Ascending aorta (tissue), 2 donors: ENCODE measurements around the gene SULT1C2. TPM values are rescaled to one million over a fixed set of nuclear protein-coding genes. Genes with fewer than 3 reads are reported as not detected.
"Not testable (repeated sequence)": the region's sequence is repeated elsewhere in the genome, so short reads cannot be mapped to it uniquely, and the experiment has no call there.

Source experiments
- DNase-seq, 2 donors: peaks; one replicate each; pipeline ENCODE4 v3.0.0-alpha.2; 2019; ENCODE audit warnings: low spot score in 2 of 2
- H3K27ac ChIP-seq, 2 donors: fragments of 200-600 bp; sonication (generic); one replicate each; pipeline ENCODE4 v1.5.1; 2016 to 2017; ENCODE audit warnings: mild to moderate bottlenecking in 1 of 2
- H3K27me3 ChIP-seq: fragments of 200-600 bp; sonication (generic); one replicate; pipeline ENCODE4 v1.5.1; 2017
- H3K36me3 ChIP-seq, 2 donors: fragments of 200-600 bp; sonication (generic); one replicate each; pipeline ENCODE4 v1.5.1; 2016
- H3K4me1 ChIP-seq, 2 donors: fragments of 200-600 bp; sonication (generic); one replicate each; pipeline ENCODE4 v1.5.1; 2016 to 2017; ENCODE audit warnings: mild to moderate bottlenecking in 1 of 2
- H3K4me3 ChIP-seq, 2 donors: fragments of 200-600 bp; sonication (generic); one replicate each; pipeline ENCODE4 v1.5.1; 2016 to 2017; ENCODE audit warnings: mild to moderate bottlenecking in 1 of 2
- H3K9me3 ChIP-seq, 2 donors: fragments of 200-600 bp; sonication (generic); one replicate each; pipeline ENCODE4 v1.5.1; 2016
- CTCF ChIP-seq, 3 experiments: fragments of 200-600 bp in 2 of 3; fragments of 450-650 bp in 1 of 3; sonication (generic) in 2 of 3; IDR thresholded peaks; one replicate each; pipeline ENCODE4 v1.5.1; 2016 to 2019; ENCODE audit warnings: antibody characterized with exemption in 3 of 3, mild to moderate bottlenecking in 1 of 3, moderate library complexity in 1 of 3
- intact Hi-C: fragments of 100-400 bp; cut with DNase I; formaldehyde crosslinking; loops from one replicate; pipeline ENCODE4 v1.15.1; 2023
- total RNA-seq: library from RNA; depleted of rRNA; stranded (reverse); fragments of >200 nt; gene quantifications from one replicate; pipeline ENCODE4 v1.1.0, GENCODE V29; 2016

Gene SULT1C2
- total RNA-seq, 1 donor from 2014 or later, result not detected

- no peak for TF ChIP-seq CTCF (IDR thresholded peaks at IDR 0.05)
- no peak for DNase-seq
- intact Hi-C loops, result no loop called here
- H3K36me3 ChIP-seq, result no peaks in the 10 kb centered on the region
- H3K4me1 ChIP-seq, result no peaks in the 10 kb centered on the region
- no peak overlapping the region for H3K27ac ChIP-seq
- H3K4me3 ChIP-seq, result no peak overlapping the region
- no peaks in the 10 kb centered on the region for H3K27me3 ChIP-seq
- no peaks in the 10 kb centered on the region for H3K9me3 ChIP-seq
Measured at GRCh38 chr2:108278631-108279030, 10.1 kb upstream of the SULT1C2 start.

DNA sequence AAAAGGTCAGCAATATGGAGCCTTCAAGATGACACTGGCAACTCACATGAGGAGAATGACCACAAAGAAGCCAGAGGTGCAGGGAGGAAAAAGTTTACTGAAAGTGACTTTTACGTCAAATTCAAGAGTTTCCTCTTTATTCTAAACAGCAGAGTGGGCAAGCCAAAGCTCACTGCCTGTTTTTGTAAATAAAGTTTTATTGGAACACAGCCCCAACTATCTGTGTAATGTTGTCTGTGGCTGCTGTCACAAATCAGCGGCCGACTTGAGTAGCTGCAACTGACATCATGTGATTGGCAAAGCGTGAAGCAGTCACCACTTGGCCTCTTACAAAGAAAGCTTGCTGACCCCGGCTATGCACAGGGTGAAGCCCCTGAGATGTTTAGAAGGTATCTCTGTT is 9.2 kb upstream of the SULT1C2 start:
- no peaks in the 10 kb centered on the region for H3K27me3 ChIP-seq
- no peak for TF ChIP-seq CTCF (IDR thresholded peaks at IDR 0.05)
- intact Hi-C loops, result no loop called here
- H3K36me3 ChIP-seq, result no peaks in the 10 kb centered on the region
- H3K9me3 ChIP-seq, result no peaks in the 10 kb centered on the region
- no peak overlapping the region for H3K4me3 ChIP-seq
- H3K27ac ChIP-seq, result no peak overlapping the region
- no peak for DNase-seq
- H3K4me1 ChIP-seq, result no peaks in the 10 kb centered on the region

DNA sequence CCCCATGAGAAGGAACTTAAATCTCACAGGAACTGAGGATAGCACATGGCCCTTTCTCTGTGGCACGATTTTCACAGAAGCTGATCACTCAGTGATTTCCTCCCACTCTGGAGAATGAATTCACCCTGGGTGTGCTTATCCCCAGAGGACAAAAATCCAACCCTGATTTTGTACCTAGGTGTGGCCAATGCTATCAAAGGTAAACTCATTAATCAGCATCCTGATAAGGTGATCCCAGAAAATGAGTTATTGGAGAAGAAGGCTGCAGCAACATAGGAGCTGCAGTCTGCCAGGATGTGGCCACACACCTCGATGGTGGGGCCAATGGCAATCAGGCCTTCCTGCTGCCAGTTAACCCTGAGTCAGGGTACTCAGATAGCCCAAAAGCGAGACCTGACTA is 8.2 kb upstream of the SULT1C2 start:
- no peaks in the 10 kb centered on the region for H3K9me3 ChIP-seq
- H3K4me1 ChIP-seq, result no peaks in the 10 kb centered on the region
- no peaks in the 10 kb centered on the region for H3K36me3 ChIP-seq
- H3K27me3 ChIP-seq, result no peaks in the 10 kb centered on the region
- TF ChIP-seq CTCF (IDR thresholded peaks at IDR 0.05), result no peak
- no peak overlapping the region for H3K4me3 ChIP-seq
- intact Hi-C loops, result no loop called here
- H3K27ac ChIP-seq, result no peak overlapping the region
- no peak for DNase-seq

DNA sequence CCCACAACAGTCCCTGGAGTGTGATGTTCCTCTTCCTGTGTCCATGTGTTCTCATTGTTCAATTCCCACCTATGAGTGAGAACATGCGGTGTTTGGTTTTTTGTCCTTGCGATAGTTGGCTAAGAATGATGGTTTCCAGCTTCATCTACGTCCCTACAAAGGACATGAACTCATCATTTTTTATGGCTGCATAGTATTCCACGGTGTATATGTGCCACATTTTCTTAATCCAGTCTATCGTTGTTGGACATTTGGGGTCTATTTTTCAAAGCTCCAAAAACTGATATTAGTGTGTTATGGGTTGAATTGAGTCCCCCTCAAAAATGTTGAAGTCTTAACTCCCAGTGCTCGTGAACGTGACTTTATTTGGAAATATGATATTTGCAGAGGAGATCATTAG is 4.1 kb upstream of the SULT1C2 start:
- DNase-seq, H3K4me1 ChIP-seq, H3K36me3 ChIP-seq, H3K27ac ChIP-seq, H3K9me3 ChIP-seq, intact Hi-C loops, H3K4me3 ChIP-seq, H3K27me3 ChIP-seq: not testable (repeated sequence)

DNA sequence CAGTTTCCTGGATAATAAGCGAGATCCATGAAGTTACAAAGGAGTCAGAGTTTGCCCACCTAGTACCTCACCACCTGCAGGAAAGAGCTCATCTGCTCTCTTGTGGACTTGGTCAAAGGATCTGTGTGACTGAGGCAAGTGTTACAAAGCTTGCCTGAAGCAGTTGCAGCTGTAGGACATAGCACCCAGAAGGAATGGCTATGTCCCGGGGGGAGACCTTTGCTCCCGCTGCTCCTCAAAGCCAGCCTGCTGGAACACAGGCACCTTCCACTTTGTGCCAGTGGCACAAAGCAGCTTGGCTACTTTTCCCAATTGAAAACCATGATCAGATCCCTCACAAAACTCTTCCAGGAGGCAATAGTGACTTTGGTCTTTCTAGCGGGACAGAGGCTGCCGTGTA is 3.1 kb upstream of the SULT1C2 start:
- Histone ChIP-seq H3K27me3 (no peaks in the 10 kb centered on the region), H3K9me3 (no peaks in the 10 kb centered on the region), H3K27ac (no peak overlapping the region), H3K4me1 (no peaks in the 10 kb centered on the region), H3K36me3 (no peaks in the 10 kb centered on the region), H3K4me3 (no peak overlapping the region)
- DNase-seq, result no peak
- TF ChIP-seq CTCF (IDR thresholded peaks at IDR 0.05), result no peak
- intact Hi-C loops, result no loop called here

DNA sequence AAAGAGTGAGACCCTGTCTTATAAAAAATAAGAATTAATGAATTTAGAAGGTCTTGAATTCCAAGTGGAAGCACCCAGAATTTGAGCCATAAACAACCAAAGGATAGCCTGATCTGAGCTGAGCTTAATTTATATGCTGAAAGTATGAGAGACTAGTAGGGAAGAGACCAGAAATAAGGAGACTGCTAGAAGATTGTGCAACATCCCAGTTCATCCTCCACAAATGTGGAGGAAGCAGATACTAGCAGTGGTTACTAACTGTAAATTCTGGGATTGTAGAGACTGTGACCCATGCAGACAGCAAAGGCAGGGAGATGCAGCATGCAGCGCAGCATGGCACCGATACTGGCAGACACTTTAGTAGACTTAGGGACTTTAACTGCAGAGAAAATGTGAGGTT is 1.5 kb upstream of the SULT1C2 start:
- DNase-seq, result no peak
- Histone ChIP-seq H3K27ac (no peak overlapping the region), H3K27me3 (no peaks in the 10 kb centered on the region), H3K9me3 (no peaks in the 10 kb centered on the region), H3K4me3 (no peak overlapping the region), H3K4me1 (no peaks in the 10 kb centered on the region), H3K36me3 (no peaks in the 10 kb centered on the region)
- intact Hi-C loops, result no loop called here
- TF ChIP-seq CTCF (IDR thresholded peaks at IDR 0.05), result no peak
